ENCODE results near the gene GARRE1.
A peak's percentile ranks its signal among the peaks of the same experiment; 100 is the strongest.

The GARRE1 gene

DNA sequence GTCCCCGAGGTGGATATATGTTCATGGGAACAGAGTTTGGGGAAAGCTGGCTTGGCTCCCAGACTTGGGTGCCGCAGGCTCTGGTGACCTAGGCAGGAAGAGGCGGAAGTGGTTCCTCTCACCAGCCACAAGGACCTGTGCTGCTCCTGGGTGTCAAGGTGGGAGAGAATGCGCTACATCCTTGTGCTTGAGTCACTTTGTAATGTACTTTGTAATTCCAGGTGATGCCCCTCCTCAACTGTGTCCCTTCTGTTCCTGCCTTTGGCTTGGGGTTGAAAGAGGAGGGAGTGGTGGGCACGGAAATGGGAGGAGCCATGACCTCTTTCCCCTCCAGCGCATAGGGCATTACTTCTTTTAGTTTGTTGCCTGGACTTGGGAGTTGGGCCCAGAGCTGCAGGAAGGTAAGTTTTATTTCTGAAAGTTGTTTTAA lies 10.9 kb downstream of the GARRE1 start:
- no peaks in the 10 kb centered on the region for H3K27me3 ChIP-seq (ENCODE audit: control insufficient read depth, insufficient read depth, low read length)
- no peak overlapping the region for H3K4me3 ChIP-seq (ENCODE audit: low read length)
- no peaks in the 10 kb centered on the region for H3K9me3 ChIP-seq (replicated peaks; ENCODE audit: low read length)
- no peaks in the 10 kb centered on the region for H3K36me3 ChIP-seq (ENCODE audit: insufficient read depth, low read length)
- H3K9ac ChIP-seq (ENCODE audit: low read depth, low read length) = no peak overlapping the region
- H3K4me1 ChIP-seq (ENCODE audit: control insufficient read depth, insufficient read depth, low read length) = peaks cover 30% of the 10 kb centered on the region
- H3K4me2 ChIP-seq (ENCODE audit: low read length) = no peak overlapping the region

GRCh38 chr19:34269081-34269480 lies 14.7 kb downstream of the GARRE1 start:
- Histone ChIP-seq H3K36me3 (ENCODE audit: insufficient read depth, low read length) (no peaks in the 10 kb centered on the region), H3K27me3 (ENCODE audit: control insufficient read depth, insufficient read depth, low read length) (no peaks in the 10 kb centered on the region), H3K9me3 (replicated peaks; ENCODE audit: low read length) (no peaks in the 10 kb centered on the region), H3K4me1 (ENCODE audit: control insufficient read depth, insufficient read depth, low read length) (peaks cover 39% of the 10 kb centered on the region), H3K9ac (ENCODE audit: low read depth, low read length) (no peak overlapping the region), H3K4me3 (ENCODE audit: low read length) (no peak overlapping the region), H3K4me2 (ENCODE audit: low read length) (no peak overlapping the region)

DNA sequence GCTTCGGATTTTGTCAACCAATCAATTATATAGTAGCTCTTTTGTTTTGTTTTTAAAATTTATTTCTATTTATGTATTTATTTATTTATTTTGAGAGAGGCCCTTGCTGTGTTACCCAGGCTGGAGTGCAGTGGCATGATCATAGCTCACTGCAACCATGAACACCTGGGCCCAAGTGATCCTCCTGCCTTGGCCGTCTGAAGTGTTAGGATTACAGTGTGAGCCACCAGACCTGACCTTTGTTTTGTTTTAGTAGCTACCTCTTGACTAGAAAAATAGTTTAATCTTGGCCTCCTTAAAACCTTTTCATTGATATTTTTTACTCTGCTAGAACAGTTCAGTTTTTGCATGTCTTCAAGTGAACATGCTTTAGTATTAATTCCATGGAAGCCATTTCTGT lies 15.1 kb downstream of the GARRE1 start:
- peak overlapping the region; percentile 54 for H3K9ac ChIP-seq (ENCODE audit: low read depth, low read length)
- H3K4me1 ChIP-seq (ENCODE audit: control insufficient read depth, insufficient read depth, low read length) = peaks cover 43% of the 10 kb centered on the region
- no peaks in the 10 kb centered on the region for H3K36me3 ChIP-seq (ENCODE audit: insufficient read depth, low read length)
- H3K9me3 ChIP-seq (replicated peaks; ENCODE audit: low read length) = no peaks in the 10 kb centered on the region
- peak overlapping the region; percentile 55 for H3K4me2 ChIP-seq (ENCODE audit: low read length)
- H3K4me3 ChIP-seq (ENCODE audit: low read length) = peak overlapping the region; percentile 25
- H3K27me3 ChIP-seq (ENCODE audit: control insufficient read depth, insufficient read depth, low read length) = no peaks in the 10 kb centered on the region

DNA sequence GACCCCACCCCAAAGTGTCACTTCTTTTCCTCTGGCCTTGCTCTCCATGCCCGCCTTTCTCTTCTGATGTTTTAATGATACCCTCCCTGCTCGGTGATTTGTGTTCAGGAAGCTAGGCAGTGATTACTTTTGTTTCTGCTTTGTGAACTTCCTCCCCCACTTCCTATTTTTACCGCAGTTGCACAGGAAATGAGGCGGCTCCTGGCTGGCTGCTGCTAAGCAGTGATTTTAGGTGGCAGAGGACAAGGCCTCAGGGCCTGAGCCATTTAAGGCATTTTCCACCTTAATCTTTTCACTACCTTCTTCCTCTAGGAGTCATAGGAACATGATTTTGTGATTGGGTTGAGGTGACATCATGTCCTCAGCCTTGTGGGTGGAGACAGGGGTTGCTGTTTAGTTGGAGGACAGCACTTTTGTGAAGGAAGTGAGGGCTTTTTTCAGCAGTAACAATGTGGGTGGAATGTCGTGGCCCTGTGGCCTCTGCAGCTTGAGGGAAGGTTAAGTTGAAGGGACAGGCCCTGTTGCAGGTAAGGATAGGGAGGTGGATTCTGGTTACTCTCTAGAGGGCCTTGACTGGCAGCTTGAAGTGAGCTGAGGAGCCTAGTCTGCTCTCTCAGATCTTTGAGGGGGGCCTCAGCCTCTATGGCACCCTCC lies 15.7 kb downstream of the GARRE1 start:
- Histone ChIP-seq H3K4me1 (ENCODE audit: control insufficient read depth, insufficient read depth, low read length) (peaks cover 45% of the 10 kb centered on the region), H3K4me2 (ENCODE audit: low read length) (peak overlapping the region; percentile 55), H3K36me3 (ENCODE audit: insufficient read depth, low read length) (no peaks in the 10 kb centered on the region), H3K9ac (ENCODE audit: low read depth, low read length) (peak overlapping the region; percentile 54), H3K9me3 (replicated peaks; ENCODE audit: low read length) (no peaks in the 10 kb centered on the region), H3K4me3 (ENCODE audit: low read length) (peak overlapping the region; percentile 38), H3K27me3 (ENCODE audit: control insufficient read depth, insufficient read depth, low read length) (no peaks in the 10 kb centered on the region)

DNA sequence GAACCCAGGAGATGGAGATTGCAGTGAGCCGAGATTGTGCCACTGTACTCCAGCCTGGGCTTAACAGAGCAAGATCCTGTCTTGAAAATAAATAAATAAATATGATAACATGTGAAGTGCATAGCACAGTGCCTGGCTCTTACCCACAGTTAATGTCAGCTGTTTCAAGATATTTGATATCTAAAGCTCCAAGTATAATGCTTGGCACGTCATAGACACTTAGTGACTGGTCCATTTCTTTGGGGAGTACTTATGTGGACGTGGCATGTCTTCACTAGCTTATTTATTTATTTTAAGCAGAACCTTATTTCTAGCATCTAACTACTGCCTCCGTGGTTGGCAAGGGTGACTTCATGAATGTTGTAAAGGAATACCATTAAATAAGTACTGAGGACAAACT lies 18.8 kb downstream of the GARRE1 start:
- H3K4me1 ChIP-seq (ENCODE audit: control insufficient read depth, insufficient read depth, low read length) = peaks cover 58% of the 10 kb centered on the region
- H3K36me3 ChIP-seq (ENCODE audit: insufficient read depth, low read length) = no peaks in the 10 kb centered on the region
- no peaks in the 10 kb centered on the region for H3K9me3 ChIP-seq (replicated peaks; ENCODE audit: low read length)
- no peaks in the 10 kb centered on the region for H3K27me3 ChIP-seq (ENCODE audit: control insufficient read depth, insufficient read depth, low read length)
- H3K9ac ChIP-seq (ENCODE audit: low read depth, low read length) = peak overlapping the region; percentile 79
- no peak overlapping the region for H3K4me3 ChIP-seq (ENCODE audit: low read length)
- H3K4me2 ChIP-seq (ENCODE audit: low read length) = no peak overlapping the region

DNA sequence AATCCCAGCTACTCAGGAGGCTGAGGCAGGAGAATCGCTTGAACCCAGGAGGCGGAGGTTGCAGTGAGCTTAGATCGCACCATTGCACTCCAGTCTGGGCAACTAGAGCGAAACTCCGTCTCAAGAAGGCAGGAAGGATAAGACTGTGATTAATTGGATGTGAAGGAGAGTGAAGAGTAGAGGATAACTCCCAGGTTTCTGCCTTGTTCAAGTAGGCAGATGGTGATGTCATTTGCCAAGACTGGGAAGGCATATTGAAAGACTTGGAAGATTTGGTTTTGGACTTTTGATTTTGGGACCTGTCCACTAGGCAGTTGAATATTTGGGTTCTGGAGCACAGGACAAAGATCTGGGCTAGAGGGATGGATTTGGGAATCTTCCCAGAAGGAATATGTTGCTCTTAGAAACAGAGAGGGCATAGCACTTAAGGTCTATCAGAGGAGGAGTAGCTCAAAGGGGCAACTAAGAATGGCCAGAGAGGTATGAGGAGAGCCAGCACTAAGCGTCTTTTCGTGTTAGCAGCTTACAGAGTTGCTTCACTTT lies 20.0 kb downstream of the GARRE1 start:
- Histone ChIP-seq H3K36me3 (ENCODE audit: insufficient read depth, low read length) (peaks cover 7% of the 10 kb centered on the region), H3K4me1 (ENCODE audit: control insufficient read depth, insufficient read depth, low read length) (peaks cover 54% of the 10 kb centered on the region), H3K4me2 (ENCODE audit: low read length) (peak overlapping the region; percentile 73), H3K27me3 (ENCODE audit: control insufficient read depth, insufficient read depth, low read length) (no peaks in the 10 kb centered on the region), H3K9me3 (replicated peaks; ENCODE audit: low read length) (no peaks in the 10 kb centered on the region), H3K4me3 (ENCODE audit: low read length) (peak overlapping the region; percentile 55), H3K9ac (ENCODE audit: low read depth, low read length) (peak overlapping the region; percentile 79)

GRCh38 chr19:34274827-34275625 lies 20.7 kb downstream of the GARRE1 start:
- Histone ChIP-seq H3K9ac (ENCODE audit: low read depth, low read length) (peak overlapping the region; percentile 79), H3K4me1 (ENCODE audit: control insufficient read depth, insufficient read depth, low read length) (peaks cover 47% of the 10 kb centered on the region), H3K9me3 (replicated peaks; ENCODE audit: low read length) (no peaks in the 10 kb centered on the region), H3K36me3 (ENCODE audit: insufficient read depth, low read length) (peaks cover 7% of the 10 kb centered on the region), H3K4me3 (ENCODE audit: low read length) (peak overlapping the region; percentile 55), H3K27me3 (ENCODE audit: control insufficient read depth, insufficient read depth, low read length) (no peaks in the 10 kb centered on the region), H3K4me2 (ENCODE audit: low read length) (peak overlapping the region; percentile 73)

GRCh38 chr19:34275705-34276104 lies 21.4 kb downstream of the GARRE1 start:
- H3K27me3 ChIP-seq (ENCODE audit: control insufficient read depth, insufficient read depth, low read length) = no peaks in the 10 kb centered on the region
- H3K4me3 ChIP-seq (ENCODE audit: low read length) = no peak overlapping the region
- H3K4me2 ChIP-seq (ENCODE audit: low read length) = no peak overlapping the region
- H3K9me3 ChIP-seq (replicated peaks; ENCODE audit: low read length) = no peaks in the 10 kb centered on the region
- no peak overlapping the region for H3K9ac ChIP-seq (ENCODE audit: low read depth, low read length)
- H3K4me1 ChIP-seq (ENCODE audit: control insufficient read depth, insufficient read depth, low read length) = peaks cover 40% of the 10 kb centered on the region
- H3K36me3 ChIP-seq (ENCODE audit: insufficient read depth, low read length) = peaks cover 7% of the 10 kb centered on the region

GRCh38 chr19:34276614-34277013 lies 22.3 kb downstream of the GARRE1 start:
- no peaks in the 10 kb centered on the region for H3K27me3 ChIP-seq (ENCODE audit: control insufficient read depth, insufficient read depth, low read length)
- no peak overlapping the region for H3K4me2 ChIP-seq (ENCODE audit: low read length)
- no peak overlapping the region for H3K9ac ChIP-seq (ENCODE audit: low read depth, low read length)
- peaks cover 39% of the 10 kb centered on the region for H3K4me1 ChIP-seq (ENCODE audit: control insufficient read depth, insufficient read depth, low read length)
- no peaks in the 10 kb centered on the region for H3K9me3 ChIP-seq (replicated peaks; ENCODE audit: low read length)
- no peak overlapping the region for H3K4me3 ChIP-seq (ENCODE audit: low read length)
- H3K36me3 ChIP-seq (ENCODE audit: insufficient read depth, low read length) = peaks cover 7% of the 10 kb centered on the region

GRCh38 chr19:34277244-34277643 lies 22.9 kb downstream of the GARRE1 start:
- no peaks in the 10 kb centered on the region for H3K9me3 ChIP-seq (replicated peaks; ENCODE audit: low read length)
- H3K4me2 ChIP-seq (ENCODE audit: low read length) = no peak overlapping the region
- H3K36me3 ChIP-seq (ENCODE audit: insufficient read depth, low read length) = peaks cover 7% of the 10 kb centered on the region
- H3K9ac ChIP-seq (ENCODE audit: low read depth, low read length) = no peak overlapping the region
- no peaks in the 10 kb centered on the region for H3K27me3 ChIP-seq (ENCODE audit: control insufficient read depth, insufficient read depth, low read length)
- peaks cover 39% of the 10 kb centered on the region for H3K4me1 ChIP-seq (ENCODE audit: control insufficient read depth, insufficient read depth, low read length)
- no peak overlapping the region for H3K4me3 ChIP-seq (ENCODE audit: low read length)

GRCh38 chr19:34278783-34279182 lies 24.4 kb downstream of the GARRE1 start:
- H3K4me2 ChIP-seq (ENCODE audit: low read length) = no peak overlapping the region
- no peak overlapping the region for H3K4me3 ChIP-seq (ENCODE audit: low read length)
- no peaks in the 10 kb centered on the region for H3K9me3 ChIP-seq (replicated peaks; ENCODE audit: low read length)
- H3K36me3 ChIP-seq (ENCODE audit: insufficient read depth, low read length) = peaks cover 7% of the 10 kb centered on the region
- no peak overlapping the region for H3K9ac ChIP-seq (ENCODE audit: low read depth, low read length)
- H3K27me3 ChIP-seq (ENCODE audit: control insufficient read depth, insufficient read depth, low read length) = no peaks in the 10 kb centered on the region
- peaks cover 24% of the 10 kb centered on the region for H3K4me1 ChIP-seq (ENCODE audit: control insufficient read depth, insufficient read depth, low read length)

All from skeletal muscle satellite cell (primary cell).